Measurements from ENCODE around the gene GPR152.

The GPR152 gene

GRCh38 chr11:67492801-67493547 lies 40.4 kb upstream of the GPR152 start:
- H3K4me3 ChIP-seq (replicated peaks in 1 of 2; ENCODE audit: low read depth in 2 of 2, low read length in 2 of 2): no peak overlapping the region
- DNase-seq (ENCODE audit: low read depth in 2 of 2): no peak
- TF ChIP-seq CTCF (IDR thresholded peaks at IDR 0.05; ENCODE audit: low read depth, low read length): no peak

GRCh38 chr11:67492069-67492727 lies 39.7 kb upstream of the GPR152 start:
- no peak overlapping the region for H3K4me3 ChIP-seq (replicated peaks in 1 of 2; ENCODE audit: low read depth in 2 of 2, low read length in 2 of 2)
- no peak for DNase-seq (ENCODE audit: low read depth in 2 of 2)

GRCh38 chr11:67491276-67492068 lies 38.9 kb upstream of the GPR152 start:
- no peak for DNase-seq (ENCODE audit: low read depth in 2 of 2)
- no peak for TF ChIP-seq CTCF (IDR thresholded peaks at IDR 0.05; ENCODE audit: low read depth, low read length)
- H3K4me3 ChIP-seq (replicated peaks in 1 of 2; ENCODE audit: low read depth in 2 of 2, low read length in 2 of 2): no peak overlapping the region

More at GRCh38 chr11:67492069-67492727, 39.7 kb upstream of the GPR152 start:
- TF ChIP-seq CTCF (IDR thresholded peaks at IDR 0.05; ENCODE audit: low read depth, low read length): no peak

- no peak for DNase-seq (ENCODE audit: low read depth in 2 of 2)
- H3K4me3 ChIP-seq (replicated peaks in 1 of 2; ENCODE audit: low read depth in 2 of 2, low read length in 2 of 2): no peak overlapping the region
- TF ChIP-seq CTCF (IDR thresholded peaks at IDR 0.05; ENCODE audit: low read depth, low read length): no peak
Observed at GRCh38 chr11:67490727-67491065, 38.2 kb upstream of the GPR152 start.

- no peak for TF ChIP-seq CTCF (IDR thresholded peaks at IDR 0.05; ENCODE audit: low read depth, low read length)
- DNase-seq (ENCODE audit: low read depth in 2 of 2): no peak
- no peak overlapping the region for H3K4me3 ChIP-seq (replicated peaks in 1 of 2; ENCODE audit: low read depth in 2 of 2, low read length in 2 of 2)
Observed at GRCh38 chr11:67489885-67490726, 37.6 kb upstream of the GPR152 start.

GRCh38 chr11:67489203-67489884 lies 36.8 kb upstream of the GPR152 start:
- no peak for TF ChIP-seq CTCF (IDR thresholded peaks at IDR 0.05; ENCODE audit: low read depth, low read length)
- DNase-seq (ENCODE audit: low read depth in 2 of 2): no peak
- no peak overlapping the region for H3K4me3 ChIP-seq (replicated peaks in 1 of 2; ENCODE audit: low read depth in 2 of 2, low read length in 2 of 2)
